Peyer's patch (tissue), 4 donors: ENCODE data around the gene CD300E.

Experiments
- CTCF ChIP-seq, 6 experiments: fragments of 450-650 bp in 4 of 6; fragments of 200-600 bp in 2 of 6; sonication (generic) in 1 of 6; IDR thresholded peaks; one replicate each; pipeline ENCODE4 v1.5.1; 2017 to 2019; ENCODE audit warnings: antibody characterized with exemption in 6 of 6, mild to moderate bottlenecking in 3 of 6, moderate library complexity in 1 of 6
- POLR2A ChIP-seq, 2 donors: fragments of 450-650 bp; IDR thresholded peaks; one replicate each; pipeline ENCODE4 v1.5.1; 2017; ENCODE audit warnings: antibody characterized with exemption in 2 of 2, mild to moderate bottlenecking in 2 of 2, moderate library complexity in 2 of 2

- TF ChIP-seq CTCF (IDR thresholded peaks at IDR 0.05) (no peak), POLR2A (IDR thresholded peaks at IDR 0.05) (no peak)
Measured at GRCh38 chr17:74670329-74670728, 46.8 kb upstream of the CD300E start.
